HepG2 (cell line): ENCODE data around the gene LRRC63. TPM values are rescaled to one million over a fixed set of nuclear protein-coding genes. Genes with fewer than 3 reads are reported as not detected.
A peak's percentile ranks its signal among the peaks of the same experiment; 100 is the strongest.

Experiments used
- ATAC-seq: fragments of 200-7000 bp; cut with Tn5 transposase; 3 replicates; pipeline ENCODE4 v1.9.1; 2020; ENCODE audit warnings: mild to moderate bottlenecking, moderate library complexity
- BruUV-seq: library from RNA; stranded (reverse); fragments of 400-500 nt; replicated peaks from 2 replicates; lab custom pipeline; 2021; lab: Mats Ljungman, UMichigan
- CTCF ChIA-PET: fragments of 300-600 bp; formaldehyde crosslinking; extraction: SDS; loops from one replicate; lab custom pipeline; 2021; ENCODE audit warnings: low total read pairs, inconsistent platforms, low intra/inter-chr PET ratio; lab: Yijun Ruan, JAX
- POLR2A ChIA-PET: fragments of 350-600 bp; sonication (Branson Sonifier 250); formaldehyde crosslinking; loops from one replicate; lab custom pipeline; 2020; ENCODE audit warnings: antibody characterized with exemption, inconsistent platforms; lab: Yijun Ruan, JAX
- DNase-seq: peaks from one replicate; pipeline ENCODE4 v3.0.0-alpha.2; 2015; ENCODE audit warnings: low spot score
- FAIRE-seq: peaks from 3 replicates; lab custom pipeline; 2011; peaks lifted over from hg19 to GRCh38; lab: Jason Lieb, UNC
- H2AFZ ChIP-seq: one replicate; pipeline ENCODE4 v1.6.1; 2011; ENCODE audit warnings: low read length, inconsistent platforms
- H3K27ac ChIP-seq: fragments of 300-600 bp; 3 replicates; pipeline ENCODE4 v1.8.0; 2011; ENCODE audit warnings: mixed run types, mild to moderate bottlenecking, mixed read lengths, low read length, inconsistent platforms; ENCODE audit not compliant: insufficient read depth; ENCODE audit errors: extremely low read length
- H3K27me3 ChIP-seq, 2 experiments: fragments of 200-600 bp in 1 of 2; 2 replicates in 1 of 2; 3 replicates in 1 of 2; pipeline versions ENCODE4 v1.6.0 to v1.8.0; 2011; ENCODE audit warnings: low read length in 2 of 2, mild to moderate bottlenecking in 2 of 2, moderate library complexity in 2 of 2, inconsistent platforms in 1 of 2; ENCODE audit not compliant: insufficient read depth in 2 of 2, control insufficient read depth in 1 of 2
- H3K36me3 ChIP-seq, 2 experiments: fragments of 200-600 bp in 1 of 2; replicated peaks in 1 of 2; 2 replicates in 1 of 2; 3 replicates in 1 of 2; pipeline versions ENCODE4 v1.5.1 to v1.8.0; 2011; ENCODE audit warnings: low read length in 2 of 2, inconsistent platforms in 1 of 2; ENCODE audit not compliant: insufficient read depth in 2 of 2, control insufficient read depth in 1 of 2
- H3K4me1 ChIP-seq: 2 replicates; pipeline ENCODE4 v1.5.1; 2012; ENCODE audit warnings: low read length, inconsistent platforms; ENCODE audit not compliant: insufficient read depth
- H3K4me2 ChIP-seq: 2 replicates; pipeline ENCODE4 v1.6.0; 2011; ENCODE audit warnings: low read depth, low read length, inconsistent platforms
- H3K4me3 ChIP-seq, 3 experiments: fragments of 200-600 bp in 1 of 3; sonication (generic), shearing (Covaris generic) in 1 of 3; replicated peaks in 1 of 3; 2 replicates each; pipeline ENCODE4 v1.5.1; 2011 to 2016; ENCODE audit warnings: low read length in 3 of 3, inconsistent platforms in 2 of 3, low read depth in 2 of 3, mild to moderate bottlenecking in 2 of 3, control low read depth in 1 of 3, mixed read lengths in 1 of 3; ENCODE audit not compliant: insufficient read depth in 1 of 3
- H3K79me2 ChIP-seq: one replicate; pipeline ENCODE4 v1.6.1; 2011; ENCODE audit warnings: low read length, inconsistent platforms; ENCODE audit not compliant: insufficient read depth
- H3K9ac ChIP-seq: 2 replicates; pipeline ENCODE4 v1.6.0; 2011; ENCODE audit warnings: mild to moderate bottlenecking, low read depth, low read length, inconsistent platforms; ENCODE audit not compliant: insufficient read depth
- H3K9me3 ChIP-seq: 2 replicates; pipeline ENCODE4 v1.5.1; 2012; ENCODE audit warnings: mild to moderate bottlenecking, low read length
- H4K20me1 ChIP-seq: 2 replicates; pipeline ENCODE4 v1.6.0; 2011; ENCODE audit warnings: inconsistent platforms, mild to moderate bottlenecking, low read length, moderate library complexity; ENCODE audit not compliant: insufficient read depth
- ATF7-NPFF ChIP-seq: sonication (generic); formaldehyde crosslinking; IDR thresholded peaks from 2 replicates; pipeline ENCODE4 v1.8.1; 2023; ENCODE audit warnings: mild to moderate bottlenecking, low read depth, missing genetic modification reagents, moderate library complexity
- CCAR2 ChIP-seq: fragments of 200-400 bp; formaldehyde crosslinking; optimal IDR thresholded peaks from 2 replicates; pipeline ENCODE3; 2018; ENCODE audit warnings: low read depth, mild to moderate bottlenecking, low read length, moderate library complexity
- HIC2 ChIP-seq: sonication (generic); formaldehyde crosslinking; IDR thresholded peaks from 2 replicates; pipeline ENCODE4 v1.9.0; 2022; ENCODE audit warnings: low read depth, missing genetic modification reagents
- JDP2 ChIP-seq: sonication (generic); formaldehyde crosslinking; IDR thresholded peaks from 2 replicates; pipeline ENCODE4 v1.8.1; 2022; ENCODE audit warnings: missing genetic modification reagents, borderline replicate concordance
- NFRKB ChIP-seq: fragments of 450-650 bp; IDR thresholded peaks from 2 replicates; pipeline ENCODE4 v1.6.1; 2017
- NPAS2 ChIP-seq: sonication (generic); formaldehyde crosslinking; IDR thresholded peaks from 2 replicates; pipeline ENCODE4 v1.8.0; 2022; ENCODE audit warnings: mild to moderate bottlenecking, missing genetic modification reagents, borderline replicate concordance
- NR2F6 ChIP-seq, 2 experiments: IDR thresholded peaks; 2 replicates each; pipeline ENCODE4 v1.6.1; 2016; ENCODE audit warnings: antibody characterized with exemption in 1 of 2, mild to moderate bottlenecking in 1 of 2
- PPARG ChIP-seq: conservative IDR thresholded peaks from 2 replicates; pipeline ENCODE4 v1.6.1; 2016; ENCODE audit warnings: missing biosample characterization, missing genetic modification reagents
- PRPF4 ChIP-seq: fragments of 200-400 bp; formaldehyde crosslinking; IDR thresholded peaks from 2 replicates; pipeline ENCODE4 v1.6.1; 2016; ENCODE audit warnings: low read length, low read depth; ENCODE audit not compliant: poor library complexity, severe bottlenecking
- RBAK ChIP-seq: sonication (generic); formaldehyde crosslinking; IDR thresholded peaks from 2 replicates; pipeline ENCODE4 v1.5.1; 2020; ENCODE audit warnings: mild to moderate bottlenecking, missing genetic modification reagents
- RORA ChIP-seq: sonication (generic); formaldehyde crosslinking; IDR thresholded peaks from 2 replicates; pipeline ENCODE4 v1.5.0; 2020; ENCODE audit warnings: mild to moderate bottlenecking, missing genetic modification reagents, moderate library complexity
- RXRB ChIP-seq: IDR thresholded peaks from 2 replicates; pipeline ENCODE4 v1.6.1; 2016; ENCODE audit warnings: borderline replicate concordance, missing genetic modification reagents, missing compliant biosample characterization
- SRY ChIP-seq: sonication (generic); formaldehyde crosslinking; IDR thresholded peaks from 2 replicates; pipeline ENCODE4 v1.8.0; 2022; ENCODE audit warnings: mild to moderate bottlenecking, missing genetic modification reagents
- TOE1 ChIP-seq: sonication (generic); formaldehyde crosslinking; IDR thresholded peaks from 2 replicates; pipeline ENCODE4 v1.4.0; 2020; ENCODE audit warnings: mild to moderate bottlenecking, missing genetic modification reagents
- TP53 ChIP-seq: sonication (generic); formaldehyde crosslinking; conservative IDR thresholded peaks from 2 replicates; pipeline ENCODE4 v1.4.0; 2020; ENCODE audit warnings: missing genetic modification reagents
- U2AF2 ChIP-seq: fragments of 200-400 bp; formaldehyde crosslinking; IDR thresholded peaks from 2 replicates; pipeline ENCODE4 v1.6.1; 2017; ENCODE audit warnings: low read depth, mild to moderate bottlenecking, low read length
- ZFAT ChIP-seq: sonication (generic); formaldehyde crosslinking; conservative IDR thresholded peaks from 2 replicates; pipeline ENCODE4 v1.8.1; 2023; ENCODE audit warnings: missing genetic modification reagents, inconsistent platforms
- ZNF143 ChIP-seq: sonication (generic); formaldehyde crosslinking; IDR thresholded peaks from 2 replicates; pipeline ENCODE4 v1.4.0; 2020; ENCODE audit warnings: missing genetic modification reagents
- ZNF7 ChIP-seq: IDR thresholded peaks from 2 replicates; pipeline ENCODE4 v1.6.1; 2016; ENCODE audit warnings: missing biosample characterization, missing genetic modification reagents
- ZNF737 ChIP-seq: sonication (generic); formaldehyde crosslinking; IDR thresholded peaks from 2 replicates; pipeline ENCODE4 v1.5.0; 2020; ENCODE audit warnings: missing genetic modification reagents, mild to moderate bottlenecking, borderline replicate concordance
- ZNF883 ChIP-seq: sonication (generic); formaldehyde crosslinking; IDR thresholded peaks from 2 replicates; pipeline ENCODE4 v1.5.1; 2020; ENCODE audit warnings: mild to moderate bottlenecking, missing genetic modification reagents; ENCODE audit errors: not compliant biosample characterization
- WGBS: methylation state at CpG from one replicate; pipeline ENCODE4 v1.1.6; 2017; ENCODE audit warnings: low lambda C conversion rate; 5-methylcytosine and 5-hydroxymethylcytosine counted together
- in situ Hi-C: cut with HindIII; loops from 2 replicates; pipeline ENCODE4 v1.10.0; 2017; ENCODE audit warnings: low pct_unique_long_range_greater_than_20kb; ENCODE audit not compliant: extremely low pct_ligation_motif_present
- intact Hi-C: fragments of 100-400 bp; cut with micrococcal nuclease; formaldehyde crosslinking; loops from one replicate; pipeline ENCODE4 v1.10.0; 2022; ENCODE audit not compliant: unreplicated experiment
- polyA plus RNA-seq, 8 experiments: library from polyadenylated mRNA; depleted of rRNA in 3 of 8; stranded (reverse) in 7 of 8; unstranded in 1 of 8; fragments of >200 nt; fragmentation: Illumina TruSeq in 4 of 8; extraction: Trizol in 4 of 8; gene quantifications; 2 replicates each; pipeline versions ENCODE4 v1.2.1 to v1.2.3, GENCODE V29; 2011 to 2016; ENCODE audit warnings: low read depth in 4 of 8, missing spikeins in 1 of 8, mixed read lengths in 1 of 8; ENCODE audit not compliant: insufficient read depth in 1 of 8
- total RNA-seq, 5 experiments: library from RNA; depleted of rRNA; stranded (reverse); fragments of >200 nt; fragmentation: Illumina TruSeq; extraction: Trizol; gene quantifications; 2 replicates each; pipeline ENCODE4 v1.2.3, GENCODE V29; 2016; ENCODE audit warnings: low read depth in 1 of 5
- TF ChIP-seq, protein P1 (sequence below): sonication (generic); formaldehyde crosslinking; IDR thresholded peaks from 2 replicates; pipeline ENCODE4 v1.5.1; 2020; ENCODE audit warnings: mild to moderate bottlenecking, missing genetic modification reagents, moderate library complexity
- TF ChIP-seq, protein P2 (sequence below): sonication (generic); formaldehyde crosslinking; IDR thresholded peaks from 2 replicates; pipeline ENCODE4 v1.5.1; 2020; ENCODE audit warnings: missing genetic modification reagents, mild to moderate bottlenecking, borderline replicate concordance

Gene LRRC63
- total and polyA plus RNA-seq, 2 of the 13 experiments (the other 11 are each of a cell fraction or from before 2014, with no cell fraction given), result not detected

DNA sequence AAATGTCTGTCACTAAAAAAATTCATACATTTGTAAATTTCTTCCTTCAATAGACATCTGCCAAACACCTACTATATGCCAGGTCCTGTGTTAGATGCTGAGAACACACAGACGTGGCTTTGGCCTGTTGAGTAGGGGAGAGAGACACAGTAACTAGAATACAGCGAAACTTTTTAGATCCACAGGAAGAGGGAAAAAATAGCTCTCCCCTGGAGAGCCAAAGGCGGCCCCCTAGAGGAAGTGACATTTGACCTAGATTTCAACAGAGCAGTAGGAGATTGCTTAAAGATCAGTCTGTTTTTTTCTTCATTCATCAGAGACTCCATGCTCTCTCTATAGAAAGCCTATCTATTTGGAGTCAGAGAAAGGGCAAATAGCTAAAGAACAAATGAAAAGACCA, 41.0 kb upstream of the LRRC63 start:
- ChIA-PET POLR2A (no interaction called here), CTCF (no interaction called here)
- Histone ChIP-seq H3K27me3 (peaks cover 0 to 4% of the 10 kb centered on the region in 2 experiments; a peak in 1 of 5 replicates), H3K4me2 (no peak overlapping the region; the same call in 1 of the 2 replicates), H3K79me2 (no peaks in the 10 kb centered on the region), H3K36me3 (no peaks in the 10 kb centered on the region), H3K27ac (no peak overlapping the region), H2AFZ (no peak overlapping the region), H4K20me1 (no peaks in the 10 kb centered on the region), H3K4me3 (no peak overlapping the region), H3K9ac (no peak overlapping the region), H3K9me3 (no peaks in the 10 kb centered on the region), H3K4me1 (peaks cover 12% of the 10 kb centered on the region; the same call in 1 of the 2 replicates)
- FAIRE-seq (no peak), ATAC-seq (peak; percentile 43; the same call in 2 of the 3 replicates), DNase-seq (peak; percentile 10)
- intact Hi-C loops, result no loop called here
- 10% methylated on average over 3 of the region's 3 CpGs for WGBS
- in situ Hi-C loops, result no loop called here
- BruUV-seq, result no TSS peak
- TF ChIP-seq ZNF737 (no peak), RORA (no peak), PRPF4 (no peak), SRY (no peak), HIC2 (CRISPR knock-in tag) (no peak), ATF7-NPFF (CRISPR knock-in tag) (no peak), ZFAT (CRISPR knock-in tag) (no peak), ZNF883 (CRISPR knock-in tag) (no peak), RBAK (CRISPR knock-in tag) (no peak), TP53 (CRISPR knock-in tag) (no peak), U2AF2 (no peak), ZNF7 (CRISPR knock-in tag) (peak; percentile 64; the same call in 1 of the 2 replicates), RXRB (CRISPR knock-in tag) (peak; percentile 90), ZNF143 (CRISPR knock-in tag) (no peak), CCAR2 (no peak), JDP2 (no peak), PPARG (CRISPR knock-in tag) (peak; percentile 92), TOE1 (CRISPR knock-in tag) (no peak), NPAS2 (no peak), NFRKB (no peak), NR2F6 (IDR thresholded peaks at IDR 0.05) (peak; percentile 71), NR2F6 (CRISPR knock-in tag; IDR thresholded peaks at IDR 0.05) (0 out of 2 replicates have a peak, but pooled peaks have one; percentile 43)
- TF ChIP-seq, protein P1, sequence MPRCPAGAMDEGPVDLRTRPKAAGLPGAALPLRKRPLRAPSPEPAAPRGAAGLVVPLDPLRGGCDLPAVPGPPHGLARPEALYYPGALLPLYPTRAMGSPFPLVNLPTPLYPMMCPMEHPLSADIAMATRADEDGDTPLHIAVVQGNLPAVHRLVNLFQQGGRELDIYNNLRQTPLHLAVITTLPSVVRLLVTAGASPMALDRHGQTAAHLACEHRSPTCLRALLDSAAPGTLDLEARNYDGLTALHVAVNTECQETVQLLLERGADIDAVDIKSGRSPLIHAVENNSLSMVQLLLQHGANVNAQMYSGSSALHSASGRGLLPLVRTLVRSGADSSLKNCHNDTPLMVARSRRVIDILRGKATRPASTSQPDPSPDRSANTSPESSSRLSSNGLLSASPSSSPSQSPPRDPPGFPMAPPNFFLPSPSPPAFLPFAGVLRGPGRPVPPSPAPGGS (CRISPR knock-in tag), result no peak
- TF ChIP-seq, protein P2, sequence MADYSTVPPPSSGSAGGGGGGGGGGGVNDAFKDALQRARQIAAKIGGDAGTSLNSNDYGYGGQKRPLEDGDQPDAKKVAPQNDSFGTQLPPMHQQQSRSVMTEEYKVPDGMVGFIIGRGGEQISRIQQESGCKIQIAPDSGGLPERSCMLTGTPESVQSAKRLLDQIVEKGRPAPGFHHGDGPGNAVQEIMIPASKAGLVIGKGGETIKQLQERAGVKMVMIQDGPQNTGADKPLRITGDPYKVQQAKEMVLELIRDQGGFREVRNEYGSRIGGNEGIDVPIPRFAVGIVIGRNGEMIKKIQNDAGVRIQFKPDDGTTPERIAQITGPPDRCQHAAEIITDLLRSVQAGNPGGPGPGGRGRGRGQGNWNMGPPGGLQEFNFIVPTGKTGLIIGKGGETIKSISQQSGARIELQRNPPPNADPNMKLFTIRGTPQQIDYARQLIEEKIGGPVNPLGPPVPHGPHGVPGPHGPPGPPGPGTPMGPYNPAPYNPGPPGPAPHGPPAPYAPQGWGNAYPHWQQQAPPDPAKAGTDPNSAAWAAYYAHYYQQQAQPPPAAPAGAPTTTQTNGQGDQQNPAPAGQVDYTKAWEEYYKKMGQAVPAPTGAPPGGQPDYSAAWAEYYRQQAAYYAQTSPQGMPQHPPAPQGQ, result no peak
